Stimulated activated CD4-positive, alpha-beta T cell treated with anti-CD3 and anti-CD28 coated beads, Interleukin-15, amount 100 ng/mL, for 1 hour (primary cell): ENCODE results near the gene ZNF653.
"Not testable (repeated sequence)": the region's sequence is repeated elsewhere in the genome, so short reads cannot be mapped to it uniquely, and the experiment has no call there.

Source experiments
- DNase-seq, 2 donors: peaks; one replicate each; pipeline ENCODE4 v3.0.0-alpha.2; 2020; ENCODE audit warnings: low read depth in 1 of 2, low spot score in 1 of 2

ZNF653 gene

DNA sequence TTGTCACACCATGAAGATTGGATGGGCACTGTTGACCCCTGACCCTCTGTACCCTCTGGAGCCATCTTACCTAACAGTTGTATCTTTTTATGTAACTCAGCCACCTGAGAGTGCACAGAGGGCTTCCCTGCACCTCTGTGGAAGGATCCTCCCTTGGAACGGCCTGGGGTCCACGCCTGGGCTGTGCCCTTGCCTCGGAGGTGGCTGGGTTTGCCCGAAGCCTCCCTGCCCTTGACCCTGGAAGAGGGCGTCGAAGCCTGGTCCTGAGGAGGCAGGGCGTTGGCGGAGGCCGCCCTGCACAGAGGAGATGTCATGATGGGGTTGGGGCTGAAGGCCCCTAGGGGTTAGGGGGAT lies 71.0 kb downstream of the ZNF653 start:
- no peak for DNase-seq

DNA sequence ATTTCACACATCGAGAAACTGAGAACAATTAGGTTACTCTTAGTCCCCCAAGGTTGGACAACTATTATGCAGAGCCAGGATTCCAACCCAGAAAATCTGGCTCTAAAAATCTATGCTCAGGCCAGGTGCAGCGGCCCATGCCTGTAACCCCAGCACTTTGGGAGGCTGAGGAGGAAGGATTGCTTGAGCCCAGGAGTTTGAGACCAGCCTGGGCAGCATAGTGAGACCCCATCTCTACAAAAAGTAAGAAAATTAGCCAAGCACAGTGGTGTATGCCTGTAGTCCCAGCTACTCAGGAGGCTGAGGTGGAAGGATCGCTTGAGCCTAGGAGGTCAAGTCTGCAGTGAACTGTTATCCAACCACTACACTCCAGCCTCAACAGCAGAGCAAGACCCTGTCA lies 72.1 kb downstream of the ZNF653 start:
- not testable (repeated sequence) for DNase-seq
